Measurements from ENCODE around the gene AXIN2.

Gene AXIN2

GRCh38 chr17:65561452-65562205 is at the start of gene AXIN2:
AXIN2 (minus strand) TSS chr17:65561648; CDS start chr17:65558620, 3,028 bp downstream.
- peak within 1 kb of the TSS; percentile 57 for H3K9ac ChIP-seq (ENCODE audit: low read length)
- no peaks in the 10 kb centered on the region; the same call in 1 of the 2 replicates for H3K27me3 ChIP-seq (ENCODE audit: insufficient read depth, low read length)
- H3K9me2 ChIP-seq (ENCODE audit: low read depth, low read length), result no peaks in the 10 kb centered on the region
- peak within 1 kb of the TSS; percentile 73 for H3K4me3 ChIP-seq (ENCODE audit: low read depth, low read length, poor library complexity, severe bottlenecking)
- no peaks in the 10 kb centered on the region for H3K9me3 ChIP-seq (ENCODE audit: low read length)
- TF ChIP-seq CTCF (IDR thresholded peaks at IDR 0.05; ENCODE audit: low read length), result no peak
- no peaks in the 10 kb centered on the region for H3K4me1 ChIP-seq (ENCODE audit: insufficient read depth, low read length, severe bottlenecking)
- no peaks in the 10 kb centered on the region for H3K36me3 ChIP-seq (ENCODE audit: insufficient read depth, low read length)
- no peaks in the 10 kb centered on the region for H3F3A ChIP-seq (ENCODE audit: insufficient read depth, low read length)
- peak within 1 kb of the TSS; percentile 94 for H3K4me2 ChIP-seq (ENCODE audit: low read length)
- no peaks in the 10 kb centered on the region for H4K20me1 ChIP-seq (ENCODE audit: insufficient read depth, low read length)
- no peak within 1 kb of the TSS for H2AFZ ChIP-seq (ENCODE audit: low read length)
- H3K27ac ChIP-seq (ENCODE audit: low read depth, low read length, poor library complexity, severe bottlenecking), result no peak within 1 kb of the TSS
- H3K79me2 ChIP-seq (ENCODE audit: insufficient read depth, low read length), result no peaks in the 10 kb centered on the region

GRCh38 chr17:65609749-65610148 is 48.3 kb upstream of the AXIN2 start:
- H3K79me2 ChIP-seq (ENCODE audit: insufficient read depth, low read length), result no peaks in the 10 kb centered on the region
- no peak overlapping the region for H3K4me3 ChIP-seq (ENCODE audit: low read depth, low read length, poor library complexity, severe bottlenecking)
- H3K4me2 ChIP-seq (ENCODE audit: low read length), result no peak overlapping the region
- no peaks in the 10 kb centered on the region for H3F3A ChIP-seq (ENCODE audit: insufficient read depth, low read length)
- no peak overlapping the region for H2AFZ ChIP-seq (ENCODE audit: low read length)
- H3K9me2 ChIP-seq (ENCODE audit: low read depth, low read length), result no peaks in the 10 kb centered on the region
- no peaks in the 10 kb centered on the region for H3K9me3 ChIP-seq (ENCODE audit: low read length)
- H3K27ac ChIP-seq (ENCODE audit: low read depth, low read length, poor library complexity, severe bottlenecking), result no peak overlapping the region
- TF ChIP-seq CTCF (IDR thresholded peaks at IDR 0.05; ENCODE audit: low read length) (no peak), EZH2 (IDR thresholded peaks at IDR 0.05; ENCODE audit: borderline replicate concordance, low read length) (no peak)
- H4K20me1 ChIP-seq (ENCODE audit: insufficient read depth, low read length), result no peaks in the 10 kb centered on the region
- H3K36me3 ChIP-seq (ENCODE audit: insufficient read depth, low read length), result no peaks in the 10 kb centered on the region
- no peaks in the 10 kb centered on the region; the same call in 1 of the 2 replicates for H3K27me3 ChIP-seq (ENCODE audit: insufficient read depth, low read length)
- H3K9ac ChIP-seq (ENCODE audit: low read length), result no peak overlapping the region
- no peaks in the 10 kb centered on the region for H3K4me1 ChIP-seq (ENCODE audit: insufficient read depth, low read length, severe bottlenecking)

- H3K4me2 ChIP-seq (ENCODE audit: low read length), result no peak overlapping the region
- no peak overlapping the region for H3K27ac ChIP-seq (ENCODE audit: low read depth, low read length, poor library complexity, severe bottlenecking)
- H3K79me2 ChIP-seq (ENCODE audit: insufficient read depth, low read length), result no peaks in the 10 kb centered on the region
- H3K27me3 ChIP-seq (ENCODE audit: insufficient read depth, low read length), result no peaks in the 10 kb centered on the region; the same call in 1 of the 2 replicates
- TF ChIP-seq CTCF (IDR thresholded peaks at IDR 0.05; ENCODE audit: low read length), result no peak
- TF ChIP-seq EZH2 (IDR thresholded peaks at IDR 0.05; ENCODE audit: borderline replicate concordance, low read length), result no peak
- no peak overlapping the region for H2AFZ ChIP-seq (ENCODE audit: low read length)
- H3K9me3 ChIP-seq (ENCODE audit: low read length), result no peaks in the 10 kb centered on the region
- H3F3A ChIP-seq (ENCODE audit: insufficient read depth, low read length), result no peaks in the 10 kb centered on the region
- no peaks in the 10 kb centered on the region for H3K9me2 ChIP-seq (ENCODE audit: low read depth, low read length)
- no peaks in the 10 kb centered on the region for H3K36me3 ChIP-seq (ENCODE audit: insufficient read depth, low read length)
- H3K4me3 ChIP-seq (ENCODE audit: low read depth, low read length, poor library complexity, severe bottlenecking), result no peak overlapping the region
- H4K20me1 ChIP-seq (ENCODE audit: insufficient read depth, low read length), result no peaks in the 10 kb centered on the region
- no peak overlapping the region for H3K9ac ChIP-seq (ENCODE audit: low read length)
- H3K4me1 ChIP-seq (ENCODE audit: insufficient read depth, low read length, severe bottlenecking), result no peaks in the 10 kb centered on the region
These were observed 47.8 kb upstream of the AXIN2 start for GRCh38 chr17:65609286-65609685.

Data from OCI-LY1 (cell line).